ENCODE data around the gene R3HDM1.
"Not testable (repeated sequence)": the region's sequence is repeated elsewhere in the genome, so short reads cannot be mapped to it uniquely, and the experiment has no call there.

R3HDM1 gene

DNA sequence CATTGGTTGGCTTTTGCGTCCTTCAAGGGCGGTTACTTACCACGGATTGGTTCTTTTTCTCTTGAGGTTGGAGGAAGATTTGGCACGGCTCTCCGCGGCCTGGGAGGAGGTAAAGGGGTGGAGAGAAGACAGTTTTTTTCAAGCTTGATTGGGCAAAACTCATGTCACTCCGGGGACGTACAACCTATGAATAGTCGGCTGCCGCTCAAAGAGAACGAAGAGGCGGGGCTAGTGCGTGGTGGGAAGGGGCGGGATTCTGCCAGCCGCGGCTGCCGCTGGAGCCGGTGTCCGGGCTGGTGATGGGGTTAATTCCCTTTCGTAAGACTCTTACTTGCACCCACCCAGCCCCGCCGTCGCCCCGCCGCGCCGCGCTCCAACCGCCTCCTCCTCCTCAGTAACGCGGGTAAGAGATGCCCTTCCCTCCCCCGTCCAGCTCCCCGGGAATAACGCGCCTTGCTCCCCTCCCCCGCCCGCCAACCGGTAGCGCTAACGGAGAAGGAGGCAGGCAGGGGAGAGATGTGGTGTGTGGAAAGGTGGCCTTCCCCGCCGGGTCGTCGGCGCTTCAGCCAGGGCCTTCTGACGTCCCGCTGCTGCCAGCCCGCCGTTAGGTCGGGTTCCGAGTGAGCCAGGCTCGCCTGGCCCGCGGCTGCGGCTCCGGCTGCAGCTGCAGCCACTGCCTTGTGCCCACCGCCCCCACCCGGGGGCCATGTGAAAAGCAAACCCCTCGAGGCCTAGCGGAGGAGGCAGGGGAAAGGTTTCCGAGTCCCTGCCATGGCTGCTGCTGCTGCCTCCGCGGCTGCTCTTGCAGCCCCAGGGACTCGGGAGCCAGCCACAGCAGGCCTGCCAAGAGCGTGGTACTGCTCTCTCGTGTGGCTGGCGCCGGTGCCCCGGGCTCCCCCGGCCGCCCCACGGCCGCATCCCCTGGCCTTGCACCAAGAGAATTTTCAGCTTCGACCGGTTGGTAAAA is at the start of gene R3HDM1:
TSS of gene R3HDM1 (plus strand) at position 254 of the 967 bp plus-strand sequence. CDS start 73,362 bp downstream, outside the sequence.
- Mint-ChIP-seq H3K9me3 (no peaks in the 10 kb centered on the region), H3K4me3 (no peak within 1 kb of the TSS), H3K27me3 (no peaks in the 10 kb centered on the region), H3K36me3 (no peaks in the 10 kb centered on the region), H3K27ac (peak within 1 kb of the TSS; percentile 55), H3K4me1 (peaks cover 38% of the 10 kb centered on the region)

GRCh38 chr2:135485441-135485840 is 45.8 kb upstream of the R3HDM1 start:
- peaks cover 26% of the 10 kb centered on the region for H3K36me3 Mint-ChIP-seq

DNA sequence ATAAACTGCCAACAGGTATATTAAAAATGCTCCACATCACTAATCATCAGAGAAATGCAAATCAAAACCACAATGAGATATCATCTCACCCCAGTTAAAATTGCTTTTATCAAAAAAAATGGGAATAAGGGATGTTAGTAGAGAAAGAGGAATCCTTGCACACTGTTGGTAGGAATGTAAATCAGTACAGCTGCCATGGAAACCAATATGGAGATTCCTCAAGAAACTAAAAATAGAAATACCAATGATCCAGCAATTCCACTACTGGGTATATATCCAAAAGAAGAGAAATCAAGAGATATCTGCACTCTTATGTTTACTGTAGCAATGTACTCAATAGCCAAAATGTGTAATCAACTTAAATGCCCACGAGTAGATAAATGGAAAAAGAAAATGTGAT is 40.9 kb upstream of the R3HDM1 start:
- Mint-ChIP-seq H3K27ac (no peak overlapping the region), H3K4me3 (no peak overlapping the region), H3K27me3 (no peaks in the 10 kb centered on the region), H3K4me1 (peaks cover 7% of the 10 kb centered on the region), H3K36me3 (peaks cover 28% of the 10 kb centered on the region), H3K9me3 (peaks cover 4% of the 10 kb centered on the region)

More at GRCh38 chr2:135485441-135485840, 45.8 kb upstream of the R3HDM1 start:
- Mint-ChIP-seq H3K9me3 (no peaks in the 10 kb centered on the region), H3K27me3 (no peaks in the 10 kb centered on the region), H3K27ac (no peak overlapping the region), H3K4me3 (no peak overlapping the region), H3K4me1 (peaks cover 3% of the 10 kb centered on the region)

DNA sequence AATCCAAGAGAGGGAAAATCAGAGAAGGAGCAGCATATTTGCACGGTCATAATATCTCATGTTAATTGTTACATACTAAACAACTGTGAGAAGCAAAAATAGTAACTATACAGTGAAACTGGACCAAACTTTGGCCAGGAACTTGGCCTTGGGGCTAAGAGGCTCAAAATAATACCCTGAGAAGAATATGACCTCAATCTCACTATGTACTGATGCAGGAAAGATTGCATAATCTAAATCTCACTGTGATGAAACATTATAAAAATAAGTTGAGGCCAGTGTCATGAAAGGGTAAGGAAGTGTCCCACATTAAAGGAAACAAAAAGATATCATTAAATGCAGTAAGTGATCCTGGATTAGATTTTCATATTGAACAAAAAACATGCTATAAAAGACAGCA is 36.8 kb upstream of the R3HDM1 start:
- Mint-ChIP-seq H3K9me3 (peaks cover 17% of the 10 kb centered on the region), H3K27me3 (no peaks in the 10 kb centered on the region), H3K27ac (no peak overlapping the region), H3K4me3 (no peak overlapping the region), H3K36me3 (peaks cover 25% of the 10 kb centered on the region), H3K4me1 (peaks cover 4% of the 10 kb centered on the region)

DNA sequence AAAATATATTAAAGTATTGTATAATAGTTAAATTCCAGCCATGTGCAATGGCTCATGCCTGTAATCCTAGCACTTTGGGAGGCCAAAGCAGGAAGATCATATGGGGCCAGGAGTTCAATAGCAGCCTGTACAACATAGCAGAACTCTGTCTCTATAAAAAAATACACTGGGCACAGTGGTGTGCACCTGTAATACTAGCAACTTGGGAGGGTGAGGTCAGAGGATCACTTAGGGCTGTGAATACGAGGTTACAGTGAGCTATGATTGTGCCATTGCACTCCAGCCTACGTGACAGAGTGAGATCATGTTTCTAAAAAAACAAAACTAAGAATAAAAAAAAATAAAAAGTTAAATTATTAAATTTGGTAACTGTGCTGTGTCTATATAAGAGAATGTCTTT is 36.4 kb upstream of the R3HDM1 start:
- Mint-ChIP-seq H3K4me3 (no peak overlapping the region), H3K27me3 (no peaks in the 10 kb centered on the region), H3K27ac (no peak overlapping the region), H3K4me1 (peaks cover 4% of the 10 kb centered on the region), H3K36me3 (peaks cover 25% of the 10 kb centered on the region), H3K9me3 (peaks cover 21% of the 10 kb centered on the region)

GRCh38 chr2:135498588-135498987 is 32.7 kb upstream of the R3HDM1 start:
- H3K27me3 Mint-ChIP-seq, H3K4me3 Mint-ChIP-seq, H3K27ac Mint-ChIP-seq, H3K4me1 Mint-ChIP-seq: not testable (repeated sequence)
- peaks cover 26% of the 10 kb centered on the region for H3K9me3 Mint-ChIP-seq
- H3K36me3 Mint-ChIP-seq = peaks cover 41% of the 10 kb centered on the region

- Mint-ChIP-seq H3K9me3 (peaks cover 6% of the 10 kb centered on the region), H3K27me3 (no peaks in the 10 kb centered on the region), H3K4me1 (no peaks in the 10 kb centered on the region), H3K27ac (no peak overlapping the region), H3K36me3 (peaks cover 23% of the 10 kb centered on the region), H3K4me3 (no peak overlapping the region)
These were observed 26.5 kb upstream of the R3HDM1 start for GRCh38 chr2:135504811-135505210.

- Mint-ChIP-seq H3K27ac (peak overlapping the region; percentile 47), H3K4me3 (no peak overlapping the region), H3K36me3 (peaks cover 9% of the 10 kb centered on the region), H3K4me1 (no peaks in the 10 kb centered on the region), H3K9me3 (peaks cover 15% of the 10 kb centered on the region), H3K27me3 (no peaks in the 10 kb centered on the region)
These were observed 20.7 kb upstream of the R3HDM1 start for GRCh38 chr2:135510577-135510976.

- Mint-ChIP-seq H3K27me3 (no peaks in the 10 kb centered on the region), H3K9me3 (peaks cover 15% of the 10 kb centered on the region), H3K4me1 (no peaks in the 10 kb centered on the region), H3K36me3 (peaks cover 9% of the 10 kb centered on the region), H3K27ac (no peak overlapping the region), H3K4me3 (no peak overlapping the region)
These were observed 19.2 kb upstream of the R3HDM1 start for GRCh38 chr2:135512099-135512498.

DNA sequence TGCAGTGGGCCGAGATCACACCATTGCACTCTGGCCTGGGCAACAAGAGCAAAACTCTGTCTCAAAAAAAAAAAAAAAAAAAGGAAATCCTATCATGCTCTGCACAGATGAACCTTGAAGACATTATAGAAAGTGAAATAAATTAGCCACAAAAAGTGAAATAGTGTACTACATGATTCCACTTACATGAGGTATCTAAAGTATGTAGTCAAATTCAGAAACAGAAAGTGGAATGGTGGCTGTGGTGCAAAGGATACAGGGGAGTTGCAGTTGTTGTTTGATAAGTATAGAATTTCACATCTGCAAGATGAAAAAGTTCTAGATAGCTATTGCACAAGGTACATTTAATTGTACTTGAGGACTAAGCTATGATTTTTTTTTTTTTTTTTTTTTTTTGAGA is 5.5 kb upstream of the R3HDM1 start:
- H3K27me3 Mint-ChIP-seq = no peaks in the 10 kb centered on the region
- peaks cover 10% of the 10 kb centered on the region for H3K4me1 Mint-ChIP-seq
- no peak overlapping the region for H3K27ac Mint-ChIP-seq
- H3K9me3 Mint-ChIP-seq = no peaks in the 10 kb centered on the region
- no peak overlapping the region for H3K4me3 Mint-ChIP-seq
- H3K36me3 Mint-ChIP-seq = peaks cover 15% of the 10 kb centered on the region

- no peaks in the 10 kb centered on the region for H3K27me3 Mint-ChIP-seq
- H3K27ac Mint-ChIP-seq = no peak overlapping the region
- no peaks in the 10 kb centered on the region for H3K9me3 Mint-ChIP-seq
- peaks cover 20% of the 10 kb centered on the region for H3K4me1 Mint-ChIP-seq
- no peak overlapping the region for H3K4me3 Mint-ChIP-seq
- peaks cover 9% of the 10 kb centered on the region for H3K36me3 Mint-ChIP-seq
These were observed 3.3 kb upstream of the R3HDM1 start for GRCh38 chr2:135528006-135528405.

- Mint-ChIP-seq H3K36me3 (no peaks in the 10 kb centered on the region), H3K27ac (no peak within 1 kb of the TSS), H3K4me3 (no peak within 1 kb of the TSS), H3K27me3 (no peaks in the 10 kb centered on the region), H3K9me3 (no peaks in the 10 kb centered on the region), H3K4me1 (peaks cover 33% of the 10 kb centered on the region)
These were observed 712 bp upstream of the R3HDM1 start, which contains the start of gene ZRANB3 for GRCh38 chr2:135530313-135531230. Gene ZRANB3 (minus strand): TSS chr2:135531218.

DNA sequence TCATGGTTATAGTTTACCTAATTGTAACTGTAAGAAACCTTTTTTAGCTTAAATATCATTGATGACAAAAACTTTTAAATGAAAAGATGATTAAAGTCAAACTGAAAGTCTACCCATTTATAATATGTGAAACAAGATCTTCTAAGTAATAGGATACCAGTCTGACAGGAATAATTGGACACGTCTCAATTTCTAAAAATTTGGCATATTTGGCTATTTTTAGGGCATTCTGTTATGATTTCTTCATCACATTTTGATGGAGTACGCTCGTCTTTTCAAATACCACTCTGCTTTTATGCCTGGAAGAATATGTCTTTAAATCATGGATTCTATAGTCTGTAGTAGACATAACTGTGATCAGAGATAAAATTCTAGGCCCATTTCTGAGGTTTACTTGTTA is 1.3 kb downstream of the R3HDM1 start:
- no peaks in the 10 kb centered on the region for H3K27me3 Mint-ChIP-seq
- H3K9me3 Mint-ChIP-seq = no peaks in the 10 kb centered on the region
- no peaks in the 10 kb centered on the region for H3K36me3 Mint-ChIP-seq
- H3K27ac Mint-ChIP-seq = no peak overlapping the region
- peaks cover 38% of the 10 kb centered on the region for H3K4me1 Mint-ChIP-seq
- no peak overlapping the region for H3K4me3 Mint-ChIP-seq

DNA sequence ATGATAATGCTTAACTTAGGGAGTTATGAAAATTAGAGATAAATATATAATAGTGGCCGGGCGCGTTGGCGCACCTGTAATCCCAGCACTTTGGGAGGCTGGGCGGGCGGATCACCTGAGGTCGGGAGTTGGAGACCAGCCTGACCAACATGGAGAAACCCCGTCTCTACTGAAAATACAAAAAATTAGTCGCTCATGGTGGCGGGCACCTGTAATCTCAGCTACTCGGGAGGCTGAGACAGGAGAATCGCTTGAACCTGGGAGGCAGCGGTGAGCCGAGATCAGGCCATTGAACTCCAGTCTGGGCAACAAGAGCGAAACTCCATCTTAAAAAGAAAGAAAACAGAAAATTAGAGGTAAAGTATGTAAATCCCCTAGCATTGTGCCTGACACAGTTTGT is 2.3 kb downstream of the R3HDM1 start:
- not testable (repeated sequence) for H3K4me3 Mint-ChIP-seq, H3K27me3 Mint-ChIP-seq, H3K9me3 Mint-ChIP-seq, H3K36me3 Mint-ChIP-seq, H3K27ac Mint-ChIP-seq
- H3K4me1 Mint-ChIP-seq = peaks cover 36% of the 10 kb centered on the region

GRCh38 chr2:135546436-135546835 is 15.2 kb downstream of the R3HDM1 start:
- H3K36me3 Mint-ChIP-seq = peaks cover 5% of the 10 kb centered on the region
- no peak overlapping the region for H3K4me3 Mint-ChIP-seq
- no peaks in the 10 kb centered on the region for H3K9me3 Mint-ChIP-seq
- no peaks in the 10 kb centered on the region for H3K27me3 Mint-ChIP-seq
- no peak overlapping the region for H3K27ac Mint-ChIP-seq
- peaks cover 41% of the 10 kb centered on the region for H3K4me1 Mint-ChIP-seq

- Mint-ChIP-seq H3K36me3 (peaks cover 5% of the 10 kb centered on the region), H3K27me3 (no peaks in the 10 kb centered on the region), H3K4me1 (peaks cover 41% of the 10 kb centered on the region), H3K4me3 (no peak overlapping the region), H3K9me3 (no peaks in the 10 kb centered on the region), H3K27ac (no peak overlapping the region)
These were observed 16.0 kb downstream of the R3HDM1 start for GRCh38 chr2:135547311-135547710.
